Left forelimb (tissue), 1 donor: ENCODE data around the gene SLC39A1.
A peak's percentile ranks its signal among the peaks of the same experiment; 100 is the strongest.

ENCODE experiments used
- DNase-seq: peaks from one replicate; pipeline ENCODE4 v3.0.0-alpha.2; 2018; ENCODE audit warnings: low spot score

SLC39A1 gene

DNA sequence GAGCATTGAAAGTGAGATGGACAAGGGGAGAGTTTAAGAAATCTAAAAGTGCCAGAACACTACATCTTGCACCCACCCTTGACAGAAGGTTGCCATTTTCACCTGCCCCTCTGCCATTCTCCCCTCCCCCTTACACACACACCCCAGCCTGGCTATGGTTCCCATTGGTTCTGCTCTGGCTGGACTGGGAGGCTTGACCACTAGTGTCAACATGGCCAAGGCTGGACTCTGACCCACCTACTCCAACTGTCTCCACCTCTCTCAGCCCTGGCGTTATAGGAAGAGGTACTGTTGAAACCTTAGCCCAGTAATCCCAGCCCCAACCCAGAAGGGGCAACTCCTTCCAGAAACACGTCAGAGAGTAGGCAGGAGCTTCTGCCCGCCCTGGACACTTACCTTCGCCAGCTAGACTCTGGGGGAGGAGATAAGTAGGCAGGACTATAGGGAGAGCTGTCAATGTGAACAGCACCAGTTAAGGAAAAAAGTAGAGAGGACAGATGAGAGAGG is 9.4 kb downstream of the SLC39A1 start:
- DNase-seq: no peak

DNA sequence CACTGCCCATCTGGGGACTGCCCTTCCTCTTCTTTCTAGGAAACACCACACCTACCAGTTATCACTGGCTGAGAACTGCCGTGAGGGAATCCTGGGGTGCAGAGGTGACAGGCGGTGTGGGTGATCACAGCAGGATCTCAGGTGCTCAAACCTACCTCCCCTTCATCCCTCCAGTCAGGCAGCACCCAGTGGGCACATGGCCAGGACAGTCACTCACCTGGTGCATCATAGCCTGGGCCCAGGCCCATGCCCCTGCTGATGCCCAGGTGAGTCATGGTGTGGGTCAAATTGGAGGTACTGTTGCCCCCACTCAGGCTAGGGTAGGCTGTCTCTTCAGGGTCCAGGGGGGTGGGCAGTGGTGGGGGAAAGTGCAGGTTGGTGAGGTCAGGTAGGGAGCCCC is 11.5 kb downstream of the SLC39A1 start:
- DNase-seq: no peak

DNA sequence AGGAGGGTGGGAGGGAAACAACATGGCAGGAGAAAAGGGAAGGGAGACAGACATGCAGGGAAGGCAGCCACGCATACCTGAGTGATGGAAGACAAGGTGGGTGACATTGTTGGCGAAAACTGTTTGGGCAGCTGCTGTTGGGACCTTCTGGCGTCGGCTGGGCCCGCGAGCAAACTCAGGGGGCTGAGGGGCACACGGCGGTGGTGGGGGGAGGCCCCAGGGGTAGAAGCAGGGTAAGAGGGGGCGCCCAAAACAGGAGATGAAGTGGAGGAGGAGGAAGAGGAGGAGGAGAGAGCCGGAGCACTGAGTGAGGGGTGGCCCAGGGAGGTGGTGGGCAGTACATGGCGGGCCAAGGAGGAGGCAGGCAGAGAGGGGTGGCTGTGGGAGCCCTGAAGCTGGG is 12.2 kb downstream of the SLC39A1 start:
- no peak for DNase-seq

DNA sequence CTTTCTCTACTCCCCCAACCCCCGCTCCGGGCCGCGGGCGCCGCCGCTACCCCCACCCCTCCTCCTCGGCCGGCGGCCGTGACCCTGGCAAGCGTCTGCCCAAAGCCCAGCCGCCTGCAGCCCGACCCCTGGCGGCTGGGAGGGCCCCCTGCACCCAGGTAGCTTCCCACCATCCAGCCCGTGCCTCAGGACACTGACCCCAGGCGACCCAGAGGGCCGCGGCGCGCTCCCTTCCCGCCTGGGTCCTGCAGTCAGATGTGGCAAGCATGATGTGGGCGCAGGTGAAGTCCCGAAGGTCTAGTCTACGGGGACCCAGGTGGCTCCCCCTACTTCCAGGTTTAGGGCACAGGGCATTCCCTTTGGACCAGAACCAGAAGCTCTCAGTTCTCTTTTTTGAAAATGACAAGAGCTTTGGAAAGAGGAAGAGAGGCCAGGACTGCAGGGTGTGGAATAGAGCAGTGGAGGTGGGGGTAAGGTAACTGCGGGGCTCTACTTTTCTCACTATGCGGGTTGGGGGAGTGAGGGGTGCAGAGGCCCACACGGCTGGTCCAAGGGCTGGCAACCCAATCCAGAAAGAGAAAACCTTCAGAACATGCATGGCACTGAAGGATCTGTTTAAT is 16.6 kb downstream of the SLC39A1 start, which contains the start of gene DENND4B:
Gene DENND4B, minus strand, starts transcription at position 97 of the 620 bp plus-strand sequence. CDS start 2,344 bp downstream, outside the sequence.
- peak; percentile 92 for DNase-seq

DNA sequence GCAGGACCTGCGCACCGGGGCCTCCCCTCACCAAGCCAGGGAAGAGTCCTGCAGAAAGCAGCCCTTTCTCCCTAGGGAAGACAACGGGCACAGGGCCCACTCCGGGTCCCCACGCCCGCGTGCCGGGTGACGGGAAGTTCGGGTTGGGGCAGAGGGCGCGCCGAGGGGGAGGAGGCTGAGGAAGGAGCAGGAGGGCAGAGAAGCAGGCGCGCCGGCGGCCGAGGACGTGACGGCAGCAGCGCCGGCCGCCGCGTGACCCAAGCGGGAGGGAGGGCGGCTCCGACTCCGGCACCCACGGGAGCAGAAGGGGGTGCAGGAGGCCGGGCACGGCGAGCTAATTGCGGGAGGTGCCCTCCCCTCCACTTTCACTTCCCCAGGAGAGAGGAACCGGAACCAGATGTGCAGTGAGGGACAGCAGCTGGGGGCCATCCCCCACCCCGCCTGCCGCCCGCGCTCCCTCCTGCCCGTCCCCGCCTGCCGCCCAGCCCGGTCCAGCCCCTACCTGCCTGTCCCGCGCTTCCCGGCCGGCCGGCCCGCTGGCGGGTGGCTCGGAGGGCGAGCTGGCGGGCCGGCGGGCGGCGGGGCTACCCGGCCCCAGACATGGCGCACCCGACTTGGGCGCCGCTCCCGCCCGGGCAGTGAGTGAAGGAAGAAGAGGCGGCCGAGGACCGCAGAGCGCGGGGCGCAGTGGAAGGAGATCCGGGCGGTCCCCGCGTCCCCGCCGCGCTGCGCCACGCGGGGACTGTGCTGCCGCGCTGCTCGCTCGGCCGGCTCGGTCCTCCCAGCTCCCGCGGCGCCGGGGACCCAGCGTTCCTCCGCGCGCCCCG is 17.3 kb downstream of the SLC39A1 start:
- DNase-seq: peak; percentile 82

DNA sequence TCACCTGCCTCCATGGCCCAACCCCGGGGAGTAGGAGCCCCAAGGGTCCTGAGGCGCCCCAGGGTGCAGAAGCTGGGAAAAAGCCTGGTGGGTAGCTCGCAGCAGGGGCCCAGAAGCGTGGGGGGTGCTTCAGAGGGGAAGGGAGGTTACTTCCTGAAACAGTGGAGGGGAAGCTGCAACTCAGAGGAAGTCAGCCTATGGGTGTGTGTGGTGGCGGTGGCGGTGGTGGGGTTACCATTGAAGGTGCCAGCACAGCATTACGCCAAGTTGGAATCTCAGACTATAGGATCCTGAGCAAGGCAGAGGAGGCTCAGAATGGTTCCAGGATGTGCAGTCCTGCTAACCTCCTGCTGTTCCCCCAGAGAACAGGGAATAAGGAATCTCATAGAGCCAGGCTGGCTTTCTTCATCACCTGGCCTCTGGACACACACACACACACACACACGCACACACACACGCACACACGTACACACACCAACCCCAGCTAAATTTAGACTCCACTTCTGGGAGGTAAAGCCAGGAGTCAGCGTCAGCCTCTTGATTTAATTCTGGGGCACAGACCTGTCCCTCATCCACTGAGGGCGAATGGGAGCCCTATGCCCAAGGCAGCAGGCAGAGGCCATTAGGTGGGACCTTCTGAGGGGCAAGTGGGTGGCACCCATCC is 18.1 kb downstream of the SLC39A1 start:
- DNase-seq: no peak

DNA sequence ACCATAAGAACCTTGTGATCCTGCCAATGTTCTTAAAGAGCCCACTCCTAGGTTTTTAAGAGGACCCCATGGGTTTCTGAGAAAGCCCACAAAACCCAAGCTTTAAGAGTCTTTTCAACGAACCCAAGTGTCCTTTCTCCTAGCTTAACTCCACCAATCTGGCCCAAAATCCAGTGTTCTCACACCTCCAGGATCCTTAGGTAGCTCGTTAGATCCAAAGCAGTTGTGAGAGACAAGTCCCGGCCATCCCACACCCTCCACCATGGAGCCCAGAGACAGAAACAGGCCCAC is 18.6 kb downstream of the SLC39A1 start:
- no peak for DNase-seq

DNA sequence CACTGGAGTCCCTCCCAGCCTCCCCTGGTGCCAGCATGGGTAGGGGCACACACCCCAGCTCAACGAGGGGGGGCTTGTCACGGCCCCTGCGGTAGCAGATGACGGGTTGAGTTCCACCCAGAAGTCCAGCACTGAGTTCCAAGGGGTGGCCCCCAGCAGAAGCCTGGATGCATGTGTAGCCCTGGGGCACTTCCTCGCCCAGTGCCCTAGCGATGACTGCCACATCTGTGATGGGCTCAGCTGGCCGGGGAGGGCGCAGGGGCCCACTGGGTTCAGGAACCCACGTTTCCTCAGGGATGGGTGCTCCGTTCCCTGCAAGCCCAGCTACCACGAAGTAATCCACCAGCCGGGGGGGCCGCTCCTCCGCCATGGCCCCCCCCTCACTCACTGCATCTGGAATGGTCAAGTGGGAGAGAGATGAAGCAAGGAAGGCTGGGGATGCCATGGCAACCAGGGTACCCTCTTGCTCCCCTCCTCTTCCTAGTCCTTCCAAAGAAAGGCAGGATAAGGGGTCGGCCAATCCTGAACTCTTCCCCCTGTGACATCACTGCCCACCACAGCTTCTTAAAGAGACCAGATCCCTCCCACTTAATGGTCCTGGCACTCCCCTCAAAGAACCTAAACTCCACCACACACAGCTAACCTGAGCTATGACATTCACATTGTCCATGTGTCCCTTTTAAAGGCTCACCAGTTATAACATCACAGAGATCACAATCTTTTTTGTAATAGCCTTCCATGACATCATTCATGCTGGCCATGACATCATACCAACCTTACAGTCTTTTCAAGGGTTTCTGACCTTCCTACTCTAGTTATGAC is 19.1 kb downstream of the SLC39A1 start:
- no peak for DNase-seq

DNA sequence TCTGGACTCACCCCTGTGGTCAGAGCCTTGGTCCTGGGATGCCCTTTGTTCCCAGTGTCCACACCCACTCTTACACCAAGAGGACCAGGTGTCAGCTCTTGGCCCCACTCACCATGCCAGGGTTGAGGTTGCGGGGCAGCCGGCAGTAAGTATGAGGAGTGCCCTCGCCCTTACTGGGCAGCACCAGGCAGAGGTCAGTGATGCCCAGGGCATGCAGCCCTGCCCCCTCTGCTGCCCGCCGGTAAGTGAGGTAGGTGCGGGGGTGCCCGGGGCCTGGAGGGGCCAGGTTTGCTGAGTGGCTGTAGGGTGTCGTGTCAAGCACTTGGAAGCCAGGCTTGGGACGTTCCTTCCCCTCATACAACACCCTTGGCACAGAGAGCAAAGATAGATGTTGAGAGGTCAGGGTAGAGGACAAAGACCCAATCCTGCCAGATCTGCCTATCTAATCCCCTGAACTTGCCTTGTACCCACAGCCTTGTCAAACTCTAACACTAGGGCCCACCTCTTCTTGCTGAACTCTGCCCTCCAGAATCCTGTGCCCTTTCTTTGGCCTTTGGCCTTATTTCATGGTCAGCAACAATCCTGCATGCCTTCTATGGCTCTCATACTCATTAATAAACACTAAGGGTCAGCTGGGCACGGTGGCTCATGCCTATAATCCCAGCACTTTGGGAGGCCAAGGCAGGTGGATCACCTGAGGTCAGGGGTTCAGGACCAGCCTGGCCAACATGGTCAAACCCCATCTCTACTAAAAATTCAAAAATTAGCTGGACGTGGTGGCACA is 20.4 kb downstream of the SLC39A1 start:
- no peak for DNase-seq

DNA sequence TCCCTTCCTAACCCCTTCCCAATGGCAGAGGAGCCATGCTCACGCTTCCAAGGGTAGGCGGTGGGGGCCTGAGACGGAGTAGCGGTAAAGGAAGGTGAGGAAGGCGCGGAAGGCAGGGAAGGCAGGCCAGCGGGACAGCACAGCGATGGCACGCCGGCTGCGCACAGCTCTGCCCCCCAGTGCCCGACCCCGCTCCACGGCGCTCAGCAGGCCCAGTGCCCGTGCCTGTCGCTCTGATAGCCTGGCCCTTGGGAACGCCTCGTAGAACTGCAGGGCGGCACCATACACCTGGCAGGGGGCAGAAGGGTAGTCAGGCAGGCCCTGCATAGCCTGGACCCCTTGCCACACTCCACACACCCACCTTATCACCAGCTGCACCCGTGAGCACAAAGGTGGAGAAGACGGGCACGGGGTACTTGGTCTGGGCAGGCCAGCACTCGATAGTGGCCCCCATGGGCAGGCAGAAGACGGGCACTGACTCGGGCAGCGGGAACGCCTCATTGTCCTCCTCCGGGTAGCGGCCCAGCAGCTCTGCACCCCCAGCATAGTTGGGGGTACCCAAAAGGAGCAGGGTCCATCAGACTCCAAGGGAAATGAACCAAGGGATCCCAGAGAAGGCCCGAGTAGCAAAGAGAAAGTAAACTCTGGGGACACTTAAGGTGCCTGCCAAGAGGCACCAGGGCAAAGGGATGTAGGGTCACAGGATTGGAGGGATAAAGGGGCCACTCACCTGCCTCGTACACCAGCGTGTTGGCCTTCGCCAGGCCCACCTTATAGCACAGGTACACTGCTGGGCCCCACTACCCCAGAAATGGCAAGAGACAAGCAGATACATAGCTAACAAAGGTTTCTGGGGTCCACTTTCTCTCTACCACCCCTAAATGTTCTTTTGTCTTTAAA is 21.3 kb downstream of the SLC39A1 start:
- no peak for DNase-seq

DNA sequence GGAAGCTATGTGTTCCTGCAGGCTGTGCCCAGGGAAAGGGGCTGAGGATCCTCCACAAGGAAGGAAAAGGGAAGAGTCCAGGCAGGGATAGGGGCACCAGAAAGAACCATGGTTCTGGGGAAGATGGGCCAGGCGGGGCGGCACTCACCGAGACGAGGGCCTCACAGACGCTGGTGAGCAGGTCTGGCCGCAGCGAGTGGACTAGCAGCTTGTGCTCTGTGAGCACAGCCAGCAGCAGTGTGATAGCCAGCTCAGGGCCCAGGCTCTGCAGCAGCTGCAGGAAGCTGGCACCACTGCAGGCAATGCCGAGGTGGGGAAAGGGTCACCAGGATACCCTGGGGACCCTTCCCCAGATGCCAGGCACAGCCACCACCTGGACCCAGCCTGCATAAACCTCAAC is 22.6 kb downstream of the SLC39A1 start:
- no peak for DNase-seq

DNA sequence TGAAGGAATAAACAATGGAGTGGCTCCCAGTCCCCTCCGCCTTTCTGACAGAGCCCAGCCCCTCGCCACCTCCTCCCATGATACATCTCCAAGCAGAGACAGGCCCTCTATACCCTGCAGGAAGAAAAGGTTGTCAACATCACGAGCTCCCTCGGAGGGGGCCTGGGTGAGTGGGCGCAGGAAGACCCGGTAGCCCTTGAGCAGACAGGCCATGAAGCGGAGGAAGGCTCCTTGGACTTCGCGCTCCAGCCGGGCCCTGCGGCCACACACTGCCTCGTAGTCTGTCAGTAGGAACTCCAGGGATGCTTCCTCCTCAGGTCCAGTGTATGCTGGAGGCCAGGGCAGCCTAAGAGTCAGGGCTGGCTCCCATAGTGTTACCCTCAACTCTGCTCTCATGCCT is 23.9 kb downstream of the SLC39A1 start:
- no peak for DNase-seq

DNA sequence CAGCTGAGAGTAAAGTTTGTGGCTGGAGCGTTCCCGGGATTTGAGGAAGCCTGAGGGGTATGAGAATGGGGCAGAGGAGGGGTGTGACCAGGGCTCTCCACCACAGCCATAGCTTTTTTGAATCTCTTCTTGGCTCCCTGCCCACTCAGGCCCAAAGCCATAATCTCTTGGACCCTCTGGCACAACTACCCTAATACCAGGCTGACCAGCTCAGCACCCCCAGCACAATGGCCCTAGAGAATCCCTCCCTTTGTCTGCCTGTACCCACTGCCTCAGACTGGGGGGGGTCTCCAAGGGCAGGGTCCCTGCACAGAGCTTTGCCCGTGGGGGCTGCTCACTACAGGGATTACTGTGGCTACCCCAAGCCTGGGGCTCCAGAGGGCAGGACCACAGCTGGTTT is 24.3 kb downstream of the SLC39A1 start:
- no peak for DNase-seq

DNA sequence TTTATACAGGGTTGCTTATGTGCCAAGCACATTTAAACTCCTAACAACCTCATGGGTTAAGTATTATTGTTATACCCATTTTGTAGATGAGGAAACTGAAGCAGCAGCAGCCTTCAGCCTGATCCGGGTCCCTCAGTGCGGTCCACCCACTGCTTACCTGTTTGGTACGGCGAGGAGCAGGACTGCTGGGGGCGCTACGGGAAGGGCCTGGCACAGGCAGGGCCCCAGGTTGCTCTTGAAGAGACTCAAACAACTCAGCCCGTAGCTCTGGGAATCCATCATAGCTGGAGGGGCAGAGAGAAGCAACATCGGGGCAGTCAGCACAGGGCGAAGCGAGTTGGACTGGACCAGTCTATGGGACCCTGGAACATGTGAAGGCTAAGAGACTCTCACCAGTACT is 26.0 kb downstream of the SLC39A1 start:
- DNase-seq: peak; percentile 47

DNA sequence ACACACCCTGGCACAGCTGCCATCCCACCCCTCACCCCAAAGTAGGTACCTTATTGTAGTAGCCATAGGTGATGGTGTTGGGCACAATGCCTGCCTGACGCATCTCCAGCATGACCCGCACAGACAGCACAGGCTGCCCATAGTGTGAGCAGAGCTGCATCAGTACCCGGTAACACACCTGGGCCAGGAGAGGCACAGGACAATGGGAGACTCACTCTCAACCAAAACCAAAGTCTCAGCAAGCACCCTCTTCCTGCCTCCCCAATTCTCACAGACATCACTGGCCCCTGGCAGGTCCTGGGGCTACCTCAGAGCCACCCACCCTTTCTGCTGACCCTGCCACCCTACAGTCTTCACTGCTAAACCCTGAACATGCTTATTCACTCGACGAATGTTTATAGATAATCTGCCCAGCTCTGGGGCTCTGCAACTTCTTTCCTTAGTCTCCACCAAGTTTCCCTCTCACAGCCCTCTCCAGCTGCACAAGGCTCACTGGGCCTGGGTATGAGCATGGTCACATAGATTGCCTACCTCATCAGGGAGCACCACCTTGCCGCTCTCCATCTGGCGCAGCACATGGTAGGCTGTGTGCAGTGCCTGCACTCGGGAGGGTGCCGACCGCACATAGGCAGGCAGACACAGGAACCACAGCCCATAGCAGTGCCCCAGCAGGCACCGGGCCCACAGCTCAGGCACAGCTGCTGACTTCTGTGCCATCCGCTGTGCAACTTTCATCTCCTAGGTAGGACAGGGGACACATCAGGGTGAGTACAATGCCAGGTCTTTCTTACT is 27.1 kb downstream of the SLC39A1 start:
- peak; percentile 23 for DNase-seq

DNA sequence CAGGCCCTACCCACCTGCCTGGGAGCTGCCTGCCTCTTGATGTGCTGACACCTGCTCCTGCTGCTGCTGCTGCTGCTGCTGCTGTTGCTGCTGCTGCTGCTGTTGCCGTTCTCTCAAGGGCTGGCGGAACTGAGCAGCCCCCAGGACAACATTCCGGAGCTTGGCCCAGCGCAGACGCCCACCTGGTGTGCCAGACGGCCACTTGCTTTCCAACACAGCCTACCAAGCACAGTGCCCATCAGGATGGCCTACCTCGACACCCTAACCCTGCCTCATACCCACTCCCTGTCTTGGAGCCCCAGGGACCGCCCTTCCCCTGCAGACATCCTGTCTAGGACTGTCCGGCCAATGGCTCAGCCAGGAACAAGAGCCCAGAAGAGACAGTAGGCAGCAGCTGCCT is 28.6 kb downstream of the SLC39A1 start:
- peak; percentile 38 for DNase-seq

DNA sequence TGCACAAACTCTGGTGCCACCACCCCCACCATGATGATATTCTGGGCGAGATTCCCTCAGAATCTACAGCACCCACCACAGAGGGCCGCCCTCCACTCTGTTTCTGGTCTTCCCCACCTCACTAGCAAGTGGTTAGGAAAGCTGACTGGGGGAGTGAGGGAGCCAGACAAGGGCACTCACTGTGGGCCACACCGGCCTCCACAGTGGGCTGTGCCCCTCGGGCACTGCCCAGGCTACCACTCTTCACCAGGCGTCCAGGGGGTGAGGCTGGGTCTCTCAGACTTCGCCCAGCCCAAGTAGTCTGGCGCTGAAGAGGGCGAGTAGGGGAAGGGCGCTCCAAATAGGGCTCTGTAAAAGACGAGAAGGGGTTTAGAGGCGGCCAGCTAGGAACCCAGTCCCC is 29.4 kb downstream of the SLC39A1 start:
- DNase-seq: peak; percentile 38

DNA sequence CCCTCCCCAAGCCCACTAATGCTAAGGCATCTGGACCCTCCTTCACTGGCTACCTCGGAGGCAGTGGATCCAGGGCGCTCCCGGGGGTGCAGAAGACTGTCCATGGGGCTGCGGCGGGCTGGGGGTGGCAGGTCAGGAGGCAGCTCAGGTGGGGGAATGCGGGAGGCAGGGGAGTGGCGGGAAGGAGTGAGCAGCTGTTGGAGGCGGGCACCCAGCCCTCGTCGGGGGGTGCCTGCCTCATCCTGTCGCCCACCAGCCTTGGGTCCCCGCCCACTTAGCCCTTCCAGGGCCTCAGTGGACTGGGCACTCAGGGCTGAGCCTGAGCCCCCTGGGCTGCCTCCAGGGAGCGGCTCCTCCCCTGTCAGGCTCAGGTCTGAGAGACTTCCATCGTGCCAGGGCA is 29.9 kb downstream of the SLC39A1 start:
- peak; percentile 61 for DNase-seq
